Neural progenitor cell (in vitro differentiated cells): ENCODE measurements around the gene CDA. TPM values are rescaled to one million over a fixed set of nuclear protein-coding genes. Genes with fewer than 3 reads are reported as not detected.
"Not testable (repeated sequence)": the region's sequence is repeated elsewhere in the genome, so short reads cannot be mapped to it uniquely, and the experiment has no call there.

Experiments used
- DNase-seq: peaks from one replicate; pipeline ENCODE4 v3.0.0-alpha.2; 2016; ENCODE audit warnings: low spot score
- H2AFZ ChIP-seq: fragments of 200-600 bp; sonication (generic); replicated peaks from 2 replicates; pipeline ENCODE4 v1.6.1; 2016; ENCODE audit warnings: antibody characterized with exemption
- H3F3A ChIP-seq: fragments of 200-600 bp; sonication (generic); 2 replicates; pipeline ENCODE4 v1.6.1; 2016; ENCODE audit warnings: antibody characterized with exemption, low read depth
- H3K27ac ChIP-seq: fragments of 200-600 bp; sonication (generic); 2 replicates; pipeline ENCODE4 v1.5.1; 2016; ENCODE audit warnings: mild to moderate bottlenecking
- H3K27me3 ChIP-seq: fragments of 200-600 bp; sonication (generic); 2 replicates; pipeline ENCODE4 v1.6.1; 2016; ENCODE audit warnings: mild to moderate bottlenecking, moderate library complexity
- H3K36me3 ChIP-seq: fragments of 200-600 bp; sonication (generic); 2 replicates; pipeline ENCODE4 v1.5.1; 2016
- H3K4me1 ChIP-seq: fragments of 200-600 bp; sonication (generic); 2 replicates; pipeline ENCODE4 v1.6.1; 2016; ENCODE audit warnings: mixed run types
- H3K4me2 ChIP-seq: fragments of 200-600 bp; sonication (generic); 2 replicates; pipeline ENCODE4 v1.6.1; 2016
- H3K4me3 ChIP-seq: fragments of 200-600 bp; sonication (generic); 2 replicates; pipeline ENCODE4 v1.5.1; 2016
- H3K79me2 ChIP-seq: fragments of 200-600 bp; sonication (generic); 2 replicates; pipeline ENCODE4 v1.6.1; 2016; ENCODE audit warnings: low read depth
- H3K9ac ChIP-seq: fragments of 200-600 bp; sonication (generic); 2 replicates; pipeline ENCODE4 v1.6.1; 2016
- H3K9me3 ChIP-seq: fragments of 200-600 bp; sonication (generic); 2 replicates; pipeline ENCODE4 v1.5.1; 2016; ENCODE audit warnings: low read depth
- H4K20me1 ChIP-seq: fragments of 200-600 bp; sonication (generic); 2 replicates; pipeline ENCODE4 v1.6.1; 2016; ENCODE audit warnings: low read depth
- H3K27ac Mint-ChIP-seq: 3 replicates; pipeline ENCODE4 v1.8.0; 2021; ENCODE audit warnings: mixed read lengths
- H3K27me3 Mint-ChIP-seq: 2 replicates; pipeline ENCODE4 v1.8.0; 2022; ENCODE audit warnings: low read depth, mild to moderate bottlenecking, inconsistent platforms, moderate library complexity, mixed read lengths; ENCODE audit not compliant: insufficient read depth
- H3K36me3 Mint-ChIP-seq: 3 replicates; pipeline ENCODE4 v1.8.0; 2021; ENCODE audit warnings: mixed read lengths
- H3K4me1 Mint-ChIP-seq: 3 replicates; pipeline ENCODE4 v1.8.0; 2021; ENCODE audit warnings: mixed read lengths
- H3K4me3 Mint-ChIP-seq: 3 replicates; pipeline ENCODE4 v1.8.0; 2021; ENCODE audit warnings: mild to moderate bottlenecking, moderate library complexity, mixed read lengths
- H3K9me3 Mint-ChIP-seq: 3 replicates; pipeline ENCODE4 v1.8.0; 2020; ENCODE audit warnings: mixed read lengths
- CTCF ChIP-seq: fragments of 200-600 bp; sonication (generic); IDR thresholded peaks from 2 replicates; pipeline ENCODE4 v1.5.1; 2017; ENCODE audit warnings: antibody characterized with exemption, mild to moderate bottlenecking
- EZH2 ChIP-seq: fragments of 200-600 bp; sonication (generic); IDR thresholded peaks from 2 replicates; pipeline ENCODE4 v1.6.1; 2017; ENCODE audit warnings: antibody characterized with exemption, mild to moderate bottlenecking, moderate library complexity
- EZH2phosphoT487 ChIP-seq: fragments of 200-600 bp; sonication (generic); IDR thresholded peaks from 2 replicates; pipeline ENCODE4 v1.6.1; 2017; ENCODE audit warnings: antibody characterized with exemption
- total RNA-seq: library from RNA; depleted of rRNA; stranded (reverse); fragments of >200 nt; gene quantifications from 2 replicates; pipeline ENCODE4 v1.2.3, GENCODE V29; 2015; ENCODE audit warnings: low replicate concordance

Gene CDA
- total RNA-seq, 1 donor from 2014 or later, result 0.64 TPM

- H3K9me3 Mint-ChIP-seq, result no peaks in the 10 kb centered on the region
- H3K79me2 ChIP-seq, result no peaks in the 10 kb centered on the region
- no peak overlapping the region for H3K4me3 ChIP-seq
- no peaks in the 10 kb centered on the region for H3K27me3 ChIP-seq
- peaks cover 4% of the 10 kb centered on the region for H3K4me1 Mint-ChIP-seq
- H3K27ac Mint-ChIP-seq, result no peak overlapping the region
- no peaks in the 10 kb centered on the region for H4K20me1 ChIP-seq
- no peak for TF ChIP-seq CTCF
- no peak for TF ChIP-seq EZH2phosphoT487
- TF ChIP-seq EZH2, result no peak
- H2AFZ ChIP-seq, result no peak overlapping the region
- H3K9me3 ChIP-seq, result no peaks in the 10 kb centered on the region
- DNase-seq, result no peak
- H3K4me3 Mint-ChIP-seq, result no peak overlapping the region
- H3K27ac ChIP-seq, result no peak overlapping the region
- no peak overlapping the region for H3K9ac ChIP-seq
- H3K36me3 ChIP-seq, result no peaks in the 10 kb centered on the region
- H3F3A ChIP-seq, result no peaks in the 10 kb centered on the region
- H3K27me3 Mint-ChIP-seq, result peaks cover 4% of the 10 kb centered on the region
- H3K4me1 ChIP-seq, result peaks cover 3% of the 10 kb centered on the region
- no peak overlapping the region for H3K4me2 ChIP-seq
- H3K36me3 Mint-ChIP-seq, result no peaks in the 10 kb centered on the region
Measured at GRCh38 chr1:20604678-20605077, 15.8 kb downstream of the CDA start.

- H4K20me1 ChIP-seq, H3K4me1 ChIP-seq, H3K4me3 ChIP-seq, H3K27me3 ChIP-seq, H3K27me3 Mint-ChIP-seq, H3K36me3 ChIP-seq, H3K4me1 Mint-ChIP-seq, H3K27ac ChIP-seq, H3F3A ChIP-seq, H3K27ac Mint-ChIP-seq, H2AFZ ChIP-seq, H3K36me3 Mint-ChIP-seq, H3K9me3 ChIP-seq, H3K4me2 ChIP-seq, H3K9me3 Mint-ChIP-seq, H3K79me2 ChIP-seq, DNase-seq, H3K4me3 Mint-ChIP-seq, H3K9ac ChIP-seq: not testable (repeated sequence)
Measured at GRCh38 chr1:20606801-20607570, 18.1 kb downstream of the CDA start.

- no peaks in the 10 kb centered on the region for H3K27me3 ChIP-seq
- peak; percentile 71 for DNase-seq
- H3F3A ChIP-seq, result no peaks in the 10 kb centered on the region
- H3K79me2 ChIP-seq, result no peaks in the 10 kb centered on the region
- H3K36me3 Mint-ChIP-seq, result no peaks in the 10 kb centered on the region
- no peak overlapping the region for H3K4me2 ChIP-seq
- H4K20me1 ChIP-seq, result no peaks in the 10 kb centered on the region
- H3K27ac Mint-ChIP-seq, result no peak overlapping the region
- H3K9me3 ChIP-seq, result no peaks in the 10 kb centered on the region
- H3K4me3 Mint-ChIP-seq, result no peak overlapping the region
- H3K9ac ChIP-seq, result no peak overlapping the region
- no peak overlapping the region for H3K27ac ChIP-seq
- no peak overlapping the region for H2AFZ ChIP-seq
- H3K9me3 Mint-ChIP-seq, result no peaks in the 10 kb centered on the region
- no peak overlapping the region for H3K4me3 ChIP-seq
- peaks cover 4% of the 10 kb centered on the region for H3K27me3 Mint-ChIP-seq
- H3K4me1 Mint-ChIP-seq, result peaks cover 19% of the 10 kb centered on the region
- TF ChIP-seq EZH2phosphoT487, result no peak
- no peak for TF ChIP-seq CTCF
- H3K36me3 ChIP-seq, result no peaks in the 10 kb centered on the region
- H3K4me1 ChIP-seq, result peaks cover 3% of the 10 kb centered on the region
Measured at GRCh38 chr1:20609541-20609940, 20.6 kb downstream of the CDA start.

- Histone ChIP-seq H3K27ac (no peak overlapping the region), H3F3A (no peaks in the 10 kb centered on the region), H3K4me1 (peaks cover 3% of the 10 kb centered on the region), H3K36me3 (no peaks in the 10 kb centered on the region), H4K20me1 (no peaks in the 10 kb centered on the region), H3K4me2 (no peak overlapping the region), H3K9me3 (no peaks in the 10 kb centered on the region), H2AFZ (no peak overlapping the region), H3K9ac (no peak overlapping the region), H3K27me3 (no peaks in the 10 kb centered on the region), H3K4me3 (no peak overlapping the region), H3K79me2 (no peaks in the 10 kb centered on the region)
- H3K4me1 Mint-ChIP-seq, result peaks cover 19% of the 10 kb centered on the region
- peaks cover 5% of the 10 kb centered on the region for H3K27me3 Mint-ChIP-seq
- H3K4me3 Mint-ChIP-seq, result no peak overlapping the region
- no peaks in the 10 kb centered on the region for H3K36me3 Mint-ChIP-seq
- DNase-seq, result no peak
- TF ChIP-seq CTCF, result no peak
- TF ChIP-seq EZH2, result no peak
- no peak for TF ChIP-seq EZH2phosphoT487
- H3K27ac Mint-ChIP-seq, result no peak overlapping the region
- H3K9me3 Mint-ChIP-seq, result no peaks in the 10 kb centered on the region
Measured at GRCh38 chr1:20610970-20611369, 22.1 kb downstream of the CDA start.
